Fibroblast of skin of back (primary cell): ENCODE data around the gene EYS.
"Not testable (repeated sequence)": the region's sequence is repeated elsewhere in the genome, so short reads cannot be mapped to it uniquely, and the experiment has no call there.

Experiments
- DNase-seq: peaks from one replicate; pipeline ENCODE4 v3.0.0-alpha.2; 2013

Gene EYS

DNA sequence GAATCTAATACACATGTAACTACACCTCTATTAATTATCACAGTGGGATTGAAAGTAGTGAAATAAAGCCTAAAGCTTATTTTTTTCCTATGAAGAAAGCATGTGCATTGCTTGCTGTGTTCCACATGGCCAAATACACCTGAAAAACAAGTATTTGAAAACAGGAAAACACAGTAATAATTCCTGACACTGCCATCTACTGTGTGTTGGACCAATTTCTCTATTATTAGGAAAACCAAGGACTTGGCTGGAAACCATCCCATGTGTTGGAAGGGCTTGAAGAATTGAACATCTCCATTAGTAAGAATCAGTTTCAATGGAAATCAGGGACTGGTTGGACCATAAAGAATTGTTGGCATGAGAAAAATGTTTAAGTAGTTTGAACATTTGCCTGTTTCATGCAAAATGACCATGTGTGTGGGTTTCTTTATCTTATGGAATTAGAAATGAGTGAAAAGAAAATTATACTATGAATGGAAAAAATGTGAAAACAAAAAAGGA, 1947.4 kb downstream of the EYS start:
- DNase-seq = peak; percentile 39

DNA sequence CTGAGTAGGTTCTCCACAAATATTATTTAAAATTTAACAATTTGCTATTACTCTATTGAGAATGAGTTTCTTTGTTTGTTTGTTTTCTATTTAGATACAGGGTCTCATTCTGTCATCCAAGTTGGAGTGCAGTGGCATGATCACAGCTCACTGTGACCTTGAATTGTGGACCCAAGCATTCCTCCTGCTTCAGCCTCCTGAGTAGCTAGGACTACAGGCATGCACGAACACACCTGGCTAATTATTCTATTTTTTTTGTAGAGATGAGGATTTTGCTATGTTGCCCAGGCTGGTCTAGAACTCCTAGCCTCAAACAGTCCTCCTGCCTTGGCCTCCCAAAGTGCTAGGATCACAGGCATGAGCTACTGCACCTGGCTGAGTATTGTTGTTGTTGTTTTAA, 1949.2 kb downstream of the EYS start:
- no peak for DNase-seq

GRCh38 chr6:63757275-63757674, 1949.8 kb downstream of the EYS start:
- not testable (repeated sequence) for DNase-seq

GRCh38 chr6:63750400-63750799, 1956.6 kb downstream of the EYS start:
- DNase-seq = no peak

GRCh38 chr6:63745784-63746183, 1961.2 kb downstream of the EYS start:
- no peak for DNase-seq

DNA sequence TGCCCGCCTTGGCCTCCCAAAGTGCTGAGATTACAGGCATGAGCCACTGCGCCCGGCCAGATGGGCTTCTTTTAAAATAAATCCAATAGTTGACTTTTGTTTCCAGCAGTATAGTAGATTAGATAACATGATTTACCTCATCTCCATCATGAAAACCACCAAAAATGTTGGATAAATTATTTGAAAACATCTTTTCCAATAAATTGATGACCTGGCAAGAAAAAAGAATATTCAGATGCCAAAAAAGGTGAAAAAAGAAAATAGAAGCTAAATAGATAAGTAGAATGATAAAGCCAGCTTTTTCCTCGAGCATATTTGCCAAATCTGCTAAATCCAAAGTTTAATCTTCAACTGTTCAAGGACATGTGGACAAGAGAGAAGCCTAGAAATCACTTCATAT, 1962.2 kb downstream of the EYS start:
- DNase-seq = no peak

GRCh38 chr6:63743691-63744090, 1963.3 kb downstream of the EYS start:
- no peak for DNase-seq

DNA sequence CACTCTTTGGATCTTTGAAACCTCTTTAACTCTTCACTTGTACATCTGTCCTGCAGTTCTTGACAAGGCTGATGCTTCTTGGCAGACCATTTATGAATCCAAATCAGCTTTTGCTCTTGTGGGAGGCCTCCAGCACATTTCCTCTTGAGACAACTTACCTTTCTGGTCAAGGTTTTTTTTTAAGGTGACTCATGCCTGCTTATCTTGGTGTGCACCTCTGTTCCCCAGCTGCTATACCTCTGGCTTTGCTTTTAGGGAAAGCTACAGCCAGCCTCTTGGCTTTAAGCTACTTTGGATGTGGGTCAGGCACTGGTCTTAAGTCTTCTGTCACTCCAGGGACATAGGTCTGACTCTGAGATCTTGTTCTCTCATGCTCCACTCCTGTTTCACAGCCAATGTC, 1965.0 kb downstream of the EYS start:
- DNase-seq = no peak

- DNase-seq = peak; percentile 77
Measured at GRCh38 chr6:63740709-63741108, 1966.3 kb downstream of the EYS start.

DNA sequence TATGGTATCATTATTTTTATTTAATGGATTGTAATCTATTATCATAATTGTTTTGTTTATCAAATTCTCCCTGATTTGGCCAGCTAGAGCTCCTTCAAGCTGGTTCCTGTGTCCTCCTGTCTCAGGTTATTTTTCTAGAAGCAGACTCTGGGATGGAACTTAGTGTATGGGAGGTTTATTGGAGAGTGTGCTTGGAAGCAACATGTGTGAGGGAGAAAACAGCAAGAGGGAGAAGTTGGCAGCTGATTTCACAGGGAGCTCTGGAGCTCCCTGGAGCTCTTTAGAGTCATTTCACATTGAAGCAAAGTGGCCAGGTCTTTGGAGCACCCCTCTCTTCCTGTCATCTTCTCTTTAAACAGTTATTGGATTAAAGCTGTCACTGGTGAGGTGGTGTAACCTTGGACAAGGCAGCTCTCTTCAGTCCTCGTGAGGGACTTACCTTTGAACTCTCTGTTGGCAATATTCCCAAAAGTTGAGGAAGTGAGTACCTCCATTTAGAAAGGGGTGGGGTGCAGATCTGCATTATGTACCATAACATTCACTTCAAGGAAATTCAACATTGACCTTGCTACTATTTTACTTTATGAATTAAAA, 1967.8 kb downstream of the EYS start:
- DNase-seq = no peak

DNA sequence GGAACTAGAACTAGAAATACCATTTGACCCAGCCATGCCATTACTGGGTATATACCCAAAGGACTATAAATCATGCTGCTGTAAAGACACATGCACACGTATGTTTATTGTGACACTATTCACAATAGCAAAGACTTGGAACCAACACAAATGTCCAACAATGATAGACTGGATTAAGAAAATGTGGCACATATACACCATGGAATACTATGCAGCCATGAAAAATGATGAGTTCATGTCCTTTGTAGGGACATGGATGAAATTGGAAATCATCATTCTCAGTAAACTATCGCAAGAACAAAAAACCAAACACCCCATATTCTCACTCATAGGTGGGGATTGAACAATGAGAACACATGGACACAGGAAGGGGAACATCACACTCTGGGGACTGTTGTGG, 1968.8 kb downstream of the EYS start:
- not testable (repeated sequence) for DNase-seq

- DNase-seq = no peak
Measured at GRCh38 chr6:63734923-63735322, 1972.1 kb downstream of the EYS start.

DNA sequence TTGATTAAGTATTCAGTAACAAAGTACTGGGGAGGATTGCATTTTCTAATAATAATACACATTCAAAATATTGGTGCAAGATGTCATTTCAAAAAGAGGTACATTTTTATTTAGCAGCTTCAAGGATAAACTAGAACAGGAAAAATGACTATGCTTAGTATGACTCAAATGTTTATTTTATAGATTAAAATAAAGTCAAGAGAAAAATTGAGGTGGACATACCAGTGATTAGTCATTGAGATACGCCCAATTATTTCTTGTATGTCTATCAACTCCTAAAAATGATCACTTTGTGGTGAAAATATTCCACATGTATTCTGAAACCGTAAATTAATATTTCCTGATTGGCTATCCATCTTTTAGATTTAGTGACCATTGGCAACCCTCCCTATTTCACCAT, 1974.7 kb downstream of the EYS start:
- DNase-seq = peak; percentile 64

- DNase-seq = peak; percentile 36
Measured at GRCh38 chr6:63731930-63732329, 1975.1 kb downstream of the EYS start.

DNA sequence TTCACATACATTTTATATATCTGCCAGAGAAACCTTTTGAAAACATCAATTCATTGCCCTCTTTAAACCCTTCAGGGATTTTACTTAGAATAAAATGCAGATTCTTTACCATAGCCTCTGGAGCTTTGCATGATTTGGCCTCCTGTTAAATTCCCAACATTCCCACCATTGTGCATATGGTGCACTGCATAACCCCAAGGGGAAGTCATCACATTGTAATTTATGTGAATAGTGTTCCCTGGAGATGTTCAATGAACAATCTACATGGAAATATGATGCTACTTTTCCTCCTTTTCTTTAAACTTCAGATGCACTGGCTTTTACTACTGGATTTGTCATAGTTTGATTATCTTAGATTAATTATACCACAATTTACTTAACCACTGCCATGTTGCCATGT, 1976.7 kb downstream of the EYS start:
- peak; percentile 71 for DNase-seq

- no peak for DNase-seq
Measured at GRCh38 chr6:63724721-63725120, 1982.3 kb downstream of the EYS start.

DNA sequence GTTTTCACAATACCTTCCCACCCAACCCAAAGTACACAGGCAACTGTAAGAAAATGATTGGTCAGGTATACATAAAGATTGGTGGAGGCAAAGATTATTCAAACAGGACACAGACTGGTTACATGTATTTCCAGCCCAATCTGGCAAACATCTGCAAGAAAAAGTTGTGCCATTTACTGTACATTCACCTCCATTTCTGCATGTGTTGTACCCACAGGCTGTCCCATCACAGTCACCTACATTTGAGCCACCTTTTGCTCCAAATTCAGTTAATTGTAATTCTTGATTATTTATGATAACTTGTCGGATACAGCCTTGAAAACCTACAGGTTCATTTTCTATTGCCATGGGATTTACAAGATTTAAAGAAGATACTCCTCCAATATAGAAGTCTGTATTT, 1985.8 kb downstream of the EYS start:
- DNase-seq = no peak

- DNase-seq = no peak
Measured at GRCh38 chr6:63716169-63716568, 1990.9 kb downstream of the EYS start.

DNA sequence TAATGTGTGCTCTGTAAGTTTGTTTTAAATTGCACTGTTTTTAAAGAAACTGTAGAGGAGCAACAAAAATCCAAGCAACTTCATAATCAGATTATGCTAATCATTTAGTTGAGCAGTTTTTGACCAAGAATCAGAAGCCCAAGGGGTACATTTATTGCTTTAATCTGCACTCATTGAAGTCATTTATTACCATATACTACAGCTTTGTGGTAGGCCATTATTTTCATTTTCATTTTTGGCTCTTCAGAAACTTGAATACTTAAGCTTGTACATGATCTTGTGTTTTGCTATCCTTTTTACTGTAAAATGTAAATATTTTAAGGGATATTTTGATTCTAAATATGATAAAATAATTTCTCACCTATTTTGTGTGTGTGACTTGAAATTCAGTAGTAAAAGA, 1992.9 kb downstream of the EYS start:
- no peak for DNase-seq

DNA sequence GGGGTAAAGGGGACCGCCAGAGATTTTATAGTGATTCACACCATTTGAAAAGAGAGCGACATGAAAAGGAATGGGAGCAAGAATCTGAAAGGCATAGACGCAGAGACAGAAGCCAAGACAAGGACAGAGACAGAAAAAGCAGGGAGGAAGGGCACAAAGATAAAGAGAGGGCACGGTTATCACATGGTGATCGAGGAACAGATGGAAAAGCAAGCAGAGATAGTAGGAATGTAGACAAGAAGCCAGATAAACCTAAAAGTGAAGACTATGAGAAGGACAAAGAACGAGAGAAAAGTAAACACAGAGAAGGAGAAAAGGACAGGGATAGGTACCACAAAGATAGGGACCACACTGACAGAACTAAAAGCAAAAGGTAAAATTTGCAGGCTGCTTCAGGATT, 1993.7 kb downstream of the EYS start:
- no peak for DNase-seq

GRCh38 chr6:63709148-63709547, 1997.9 kb downstream of the EYS start:
- DNase-seq = no peak

DNA sequence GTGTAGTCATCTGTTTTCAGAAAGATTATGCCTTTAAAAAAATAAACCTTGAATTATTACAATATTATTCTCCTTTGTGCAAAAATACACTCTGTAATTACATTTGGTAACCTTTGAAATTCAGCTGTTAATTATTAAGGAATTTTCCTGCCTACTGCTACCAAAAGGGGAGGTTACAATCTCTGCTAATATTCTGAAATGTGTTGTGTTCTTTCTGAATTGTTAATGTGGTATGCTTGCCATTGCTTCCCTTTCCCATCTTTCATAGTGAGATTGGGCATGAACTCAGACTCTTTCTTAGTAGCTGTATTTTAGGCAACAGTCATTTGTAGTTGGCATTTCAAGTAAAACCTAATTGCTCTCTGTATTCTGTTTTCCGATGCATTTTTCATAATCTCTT, 1998.4 kb downstream of the EYS start:
- DNase-seq = no peak

- DNase-seq = no peak
Measured at GRCh38 chr6:63706630-63707029, 2000.4 kb downstream of the EYS start.

- no peak for DNase-seq
Measured at GRCh38 chr6:63705707-63706106, 2001.3 kb downstream of the EYS start.

- no peak for DNase-seq
Measured at GRCh38 chr6:63690221-63690620, 2016.8 kb downstream of the EYS start.
